Left lung (tissue), 14 donors: ENCODE data around the gene ARRDC2. TPM values are rescaled to one million over a fixed set of nuclear protein-coding genes. Genes with fewer than 3 reads are reported as not detected.

Experiments
- ATAC-seq: fragments of 200-7000 bp; cut with Tn5 transposase; one replicate; pipeline ENCODE4 v1.9.1; 2020; ENCODE audit warnings: moderate library complexity
- DNase-seq, 4 donors: peaks; one replicate each; pipeline ENCODE4 v3.0.0-alpha.2; 2013 to 2020
- H3K27ac ChIP-seq, 2 donors: fragments of 200-600 bp; sonication (generic) in 1 of 2; one replicate each; pipeline versions ENCODE4 v1.5.0 to v1.8.0; 2020 to 2021
- H3K27me3 ChIP-seq, 2 donors: fragments of 200-600 bp; sonication (generic) in 1 of 2; one replicate each; pipeline versions ENCODE4 v1.5.0 to v1.8.0; 2020 to 2021
- H3K36me3 ChIP-seq, 2 donors: fragments of 200-600 bp; sonication (generic) in 1 of 2; one replicate each; pipeline versions ENCODE4 v1.5.0 to v1.8.0; 2020 to 2021
- H3K4me1 ChIP-seq, 2 donors: fragments of 200-600 bp; one replicate each; pipeline ENCODE4 v1.8.0; 2021
- H3K4me3 ChIP-seq, 2 donors: fragments of 200-600 bp; sonication (generic) in 1 of 2; one replicate each; pipeline versions ENCODE4 v1.5.0 to v1.8.0; 2020 to 2021; ENCODE audit warnings: mild to moderate bottlenecking in 1 of 2
- H3K9me3 ChIP-seq, 2 donors: fragments of 200-600 bp; sonication (generic) in 1 of 2; one replicate each; pipeline versions ENCODE4 v1.5.0 to v1.8.0; 2020 to 2021
- CTCF ChIP-seq, 2 donors: fragments of 200-600 bp; sonication (generic) in 1 of 2; IDR thresholded peaks; one replicate each; pipeline versions ENCODE4 v1.5.0 to v1.8.0; 2021; ENCODE audit warnings: antibody characterized with exemption in 2 of 2
- intact Hi-C, 2 donors: fragments of 100-400 bp; cut with DNase I; formaldehyde crosslinking; loops; one replicate each; pipeline versions ENCODE4 v1.11.2 to v1.14.2; 2022
- long read RNA-seq, 12 donors: library from polyadenylated mRNA in 2 of 12; unstranded in 2 of 12; transcript quantifications; one replicate each; pipeline ENCODE4 v2.0.0 and lab custom pipeline, GENCODE V29; 2019 to 2026
- polyA plus RNA-seq, 6 donors: library from polyadenylated mRNA; unstranded; fragments of 120-200 nt; gene quantifications; one replicate each; pipeline ENCODE4 v1.2.1, GENCODE V29; 2013; ENCODE audit not compliant: insufficient read length in 6 of 6
- total RNA-seq, 2 donors: library from RNA; stranded (reverse); fragmentation: NEBNext Ultra II Directional; extraction: Animal tissue kit (Norgen Biotek cat#: 25700); gene quantifications; one replicate each; pipeline ENCODE4 v1.2.1, GENCODE V29; 2021
- donor health status: DM: no; HTN: yes; CAD: no.
- donor health status: DM: no; HTN: no; CAD: no.

Gene ARRDC2
- total RNA-seq = 10 to 100 TPM; 23.3 to 37.8 TPM
- polyA plus RNA-seq = 10 to 100 TPM in 3 of 6 donors, 1 to 10 TPM in 3; 7.4 to 12.1 (median 9.9) TPM
- long read RNA-seq, donor 1, partial matches to known transcripts = 0 of 2 reads
- long read RNA-seq, donor 1, other reads (novel, unspliced or antisense) = 0 of 2 reads
- long read RNA-seq, donor 2, partial matches to known transcripts = 0 of 4 reads
- long read RNA-seq, donor 2, other reads (novel, unspliced or antisense) = 0 of 4 reads
- long read RNA-seq, donor 3, partial matches to known transcripts = 0 of 3 reads
- long read RNA-seq, donor 3, other reads (novel, unspliced or antisense) = 0 of 3 reads
- long read RNA-seq, donor 4, partial matches to known transcripts = 1 of 6 reads
- long read RNA-seq, donor 4, other reads (novel, unspliced or antisense) = 1 of 6 reads
- long read RNA-seq, donor 5, partial matches to known transcripts = 0 of 1 reads
- long read RNA-seq, donor 5, other reads (novel, unspliced or antisense) = 0 of 1 reads
- long read RNA-seq, donor 6, partial matches to known transcripts = 0 of 5 reads
- long read RNA-seq, donor 6, other reads (novel, unspliced or antisense) = 0 of 5 reads
- long read RNA-seq, donor 7, partial matches to known transcripts = 0 of 1 reads
- long read RNA-seq, donor 7, other reads (novel, unspliced or antisense) = 0 of 1 reads
- long read RNA-seq, donor 8, partial matches to known transcripts = 0 of 3 reads
- long read RNA-seq, donor 8, other reads (novel, unspliced or antisense) = 0 of 3 reads
- long read RNA-seq, donor 9 = 0 reads
- long read RNA-seq, donor 10, transcript ARRDC2-202 (8 exons, 2,528 nt) = major isoform, 6 of 11 reads
- long read RNA-seq, donor 10, partial matches to known transcripts = 1 of 11 reads
- long read RNA-seq, donor 10, other reads (novel, unspliced or antisense) = 1 of 11 reads
- long read RNA-seq, donor 11 = 0 reads
- long read RNA-seq, donor 12, partial matches to known transcripts = 0 of 7 reads
- long read RNA-seq, donor 12, other reads (novel, unspliced or antisense) = 0 of 7 reads

DNA sequence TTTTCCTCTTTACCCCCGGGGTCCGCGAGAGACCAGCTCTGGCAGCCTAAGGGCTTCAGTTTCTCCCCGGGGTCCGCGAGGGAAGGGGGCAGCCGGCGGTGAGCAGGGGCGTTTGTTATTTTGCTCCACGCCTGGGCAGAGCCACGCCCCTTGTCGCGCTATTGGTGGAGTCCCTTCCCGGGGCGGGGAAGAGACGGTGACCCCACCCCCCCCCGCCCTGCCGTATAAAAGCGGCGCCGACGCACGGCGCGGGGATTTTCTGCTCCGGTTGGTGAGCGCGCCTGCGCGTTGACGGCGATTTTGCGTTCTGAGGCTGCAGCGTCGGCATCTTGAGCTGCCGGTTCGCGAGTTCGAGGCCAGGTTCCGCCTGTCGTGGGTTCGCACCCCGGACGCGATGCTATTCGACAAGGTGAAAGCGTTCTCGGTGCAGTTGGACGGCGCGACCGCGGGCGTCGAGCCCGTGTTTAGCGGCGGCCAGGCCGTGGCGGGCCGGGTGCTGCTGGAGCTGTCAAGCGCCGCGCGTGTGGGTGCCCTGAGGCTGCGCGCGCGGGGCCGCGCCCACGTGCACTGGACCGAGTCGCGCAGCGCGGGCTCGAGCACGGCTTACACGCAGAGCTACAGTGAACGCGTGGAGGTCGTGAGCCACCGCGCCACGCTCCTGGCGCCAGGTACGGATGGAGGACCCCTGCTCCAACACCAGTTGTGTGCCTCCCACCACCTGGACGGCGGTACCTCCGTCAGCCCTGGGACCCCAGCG lies at the start of gene ARRDC2:
Gene ARRDC2, plus strand, starts transcription at position 254 of the 757 bp plus-strand sequence. Its CDS starts 141 bp downstream, at position 395.
- no peaks in the 10 kb centered on the region for H3K27me3 ChIP-seq
- intact Hi-C loops = loop anchor here (2.0 to 5.0 kb wide), 2 partner anchors 49 to 51 kb away; no protein-coding TSS in a partner anchor
- TF ChIP-seq CTCF (IDR thresholded peaks at IDR 0.05) = peak in 1 of 2 donors; percentile 12
- H3K9me3 ChIP-seq = no peaks in the 10 kb centered on the region
- H3K27ac ChIP-seq = peak within 1 kb of the TSS; percentile 74 to 75
- peaks cover 14 to 51% of the 10 kb centered on the region in 2 donors for H3K4me1 ChIP-seq
- peak within 1 kb of the TSS; percentile 31 to 53 for H3K4me3 ChIP-seq
- ATAC-seq = peak; percentile 92
- peak; percentile 88 to 96 (median 93) for DNase-seq
- H3K36me3 ChIP-seq = peaks cover 0 to 56% of the 10 kb centered on the region in 2 donors

DNA sequence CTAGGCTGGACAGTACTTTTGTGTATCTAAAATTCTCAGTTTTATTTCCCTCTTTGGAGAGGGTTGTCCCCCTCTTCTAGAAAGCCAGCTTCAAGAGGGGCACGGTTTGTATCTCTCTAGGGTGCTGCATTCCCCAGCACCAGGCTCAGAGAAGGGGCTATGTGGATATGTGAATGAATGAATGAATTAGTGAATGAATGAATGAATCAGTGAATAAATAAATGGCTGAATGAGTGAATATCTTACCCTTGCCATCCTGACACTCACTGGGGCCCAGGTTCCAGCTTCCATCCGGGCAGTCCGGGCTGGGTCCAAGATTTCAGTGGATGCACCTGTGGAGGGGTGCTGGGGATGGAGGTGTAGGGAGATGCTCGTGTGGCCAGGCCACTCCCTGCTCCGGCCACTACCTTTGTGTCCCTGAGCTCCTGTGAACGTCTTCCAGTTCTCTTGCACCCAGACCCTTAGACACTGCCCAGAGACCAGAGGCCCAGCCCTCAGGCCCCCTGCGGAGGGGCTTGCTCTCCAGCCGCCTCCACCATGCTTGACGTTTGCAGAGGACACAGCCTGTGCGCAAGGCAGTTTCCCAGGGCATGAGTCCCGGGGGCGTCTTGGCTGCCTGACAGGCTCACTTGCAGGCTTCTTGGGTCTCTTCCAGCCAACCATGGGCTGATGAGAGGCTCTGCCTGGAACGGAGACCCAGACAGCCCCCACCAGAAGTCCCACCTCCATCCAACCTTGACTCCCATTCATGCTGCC lies 43.9 kb upstream of the ARRDC2 start:
- H3K27me3 ChIP-seq = peaks cover 20 to 87% of the 10 kb centered on the region in 2 donors
- intact Hi-C loops = no loop called here
- TF ChIP-seq CTCF (IDR thresholded peaks at IDR 0.05) = no peak
- no peak overlapping the region for H3K27ac ChIP-seq
- no peaks in the 10 kb centered on the region for H3K36me3 ChIP-seq
- no peak overlapping the region for H3K4me3 ChIP-seq
- no peaks in the 10 kb centered on the region for H3K9me3 ChIP-seq
- no peaks in the 10 kb centered on the region for H3K4me1 ChIP-seq
- ATAC-seq (no peak), DNase-seq (no peak)

GRCh38 chr19:17965370-17966128 lies 42.4 kb upstream of the ARRDC2 start:
- H3K36me3 ChIP-seq = no peaks in the 10 kb centered on the region
- H3K4me3 ChIP-seq = no peak overlapping the region
- ATAC-seq = no peak
- H3K27ac ChIP-seq = no peak overlapping the region
- no peak for TF ChIP-seq CTCF (IDR thresholded peaks at IDR 0.05)
- intact Hi-C loops = no loop called here
- H3K4me1 ChIP-seq = no peaks in the 10 kb centered on the region
- DNase-seq = no peak
- peaks cover 20 to 88% of the 10 kb centered on the region in 2 donors for H3K27me3 ChIP-seq
- H3K9me3 ChIP-seq = no peaks in the 10 kb centered on the region

DNA sequence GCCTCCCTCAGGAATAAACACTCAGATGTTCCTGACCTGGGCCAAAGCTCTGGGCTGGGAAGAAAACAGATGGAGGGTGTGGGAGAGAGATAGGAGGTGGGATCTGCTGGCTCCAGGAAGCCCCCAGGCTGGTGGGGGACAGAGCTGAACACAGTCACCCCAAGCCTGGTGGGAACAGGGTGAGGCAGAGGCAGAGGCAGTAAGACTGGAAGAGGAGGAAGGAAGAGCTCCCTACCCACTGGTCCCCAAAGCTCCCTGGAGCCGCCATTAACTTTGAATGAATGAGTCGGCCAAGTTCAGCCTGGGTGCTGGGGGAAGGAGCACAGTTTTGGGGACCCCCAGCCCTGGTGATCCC lies 41.9 kb upstream of the ARRDC2 start:
- no peak overlapping the region for H3K4me3 ChIP-seq
- DNase-seq = no peak
- H3K36me3 ChIP-seq = no peaks in the 10 kb centered on the region
- no peak overlapping the region for H3K27ac ChIP-seq
- no peak for ATAC-seq
- intact Hi-C loops = no loop called here
- no peaks in the 10 kb centered on the region for H3K4me1 ChIP-seq
- no peaks in the 10 kb centered on the region for H3K9me3 ChIP-seq
- H3K27me3 ChIP-seq = peaks cover 20 to 83% of the 10 kb centered on the region in 2 donors
- no peak for TF ChIP-seq CTCF (IDR thresholded peaks at IDR 0.05)
